HCT116 (cell line): Measurements from ENCODE around the gene AGAP1. TPM values are rescaled to one million over a fixed set of nuclear protein-coding genes. Genes with fewer than 3 reads are reported as not detected.

Experiments used
- ATAC-seq: fragments of 200-7000 bp; cut with Tn5 transposase; 2 replicates; pipeline ENCODE4 v1.9.1; 2020; ENCODE audit warnings: mild to moderate bottlenecking, moderate library complexity
- BruUV-seq: library from RNA; stranded (reverse); fragments of 400-500 nt; replicated peaks from 2 replicates; lab custom pipeline; 2021; lab: Mats Ljungman, UMichigan
- CTCF ChIA-PET: fragments of 300-600 bp; sonication (Branson Sonifier 250); formaldehyde crosslinking; loops from one replicate; lab custom pipeline; 2021; ENCODE audit warnings: antibody characterized with exemption; lab: Charles Lee
- POLR2A ChIA-PET: fragments of 300-600, 350-600 bp; sonication (Branson Sonifier 250); formaldehyde crosslinking; loops from one replicate; lab custom pipeline; 2021; ENCODE audit warnings: antibody characterized with exemption; lab: Charles Lee
- RAD21 ChIA-PET, 2 experiments: fragments of 300-600 bp; sonication (Branson Sonifier 250); formaldehyde crosslinking; loops; one replicate each; lab custom pipeline; 2023; ENCODE audit warnings: low total read pairs in 2 of 2; ENCODE audit not compliant: uncharacterized antibody in 2 of 2, unreplicated experiment in 2 of 2, low non-redundant PET in 1 of 2; lab: Charles Lee
- DNase-seq: peaks from one replicate; pipeline ENCODE4 v3.0.0-alpha.2; 2010; ENCODE audit warnings: low read depth, low spot score
- H2AFZ ChIP-seq: fragments of 200-600 bp; shearing (Covaris generic), sonication (generic); 2 replicates; pipeline ENCODE4 v1.6.1; 2017; ENCODE audit warnings: low read depth, mixed run types, mixed read lengths, antibody characterized with exemption, low read length; ENCODE audit not compliant: poor library complexity, severe bottlenecking
- H3K27ac ChIP-seq: 2 replicates; pipeline ENCODE4 v1.5.1; 2012; ENCODE audit warnings: low read depth, low read length
- H3K27me3 ChIP-seq: fragments of 200-600 bp; sonication (generic); 2 replicates; pipeline ENCODE4 v1.6.1; 2016; ENCODE audit warnings: mixed run types, low read length, mixed read lengths; ENCODE audit not compliant: insufficient read depth
- H3K36me3 ChIP-seq, 2 experiments: fragments of 200-500 bp in 1 of 2; fragments of 200-600 bp in 1 of 2; sonication (Bioruptor generic) in 1 of 2; sonication (generic) in 1 of 2; 2 replicates each; pipeline versions ENCODE4 v1.5.1 to v1.6.1; 2014 to 2016; ENCODE audit warnings: low read length in 2 of 2, inconsistent platforms in 1 of 2, mixed read lengths in 1 of 2, mixed run types in 1 of 2; ENCODE audit not compliant: insufficient read depth in 2 of 2, control insufficient read depth in 1 of 2
- H3K4me1 ChIP-seq, 2 experiments: fragments of 200-600 bp in 1 of 2; sonication (generic) in 1 of 2; 2 replicates each; pipeline versions ENCODE4 v1.5.1 to v1.6.1; 2012 to 2017; ENCODE audit warnings: low read length in 2 of 2, inconsistent platforms in 1 of 2, mild to moderate bottlenecking in 1 of 2, mixed read lengths in 1 of 2, mixed run types in 1 of 2, moderate library complexity in 1 of 2; ENCODE audit not compliant: insufficient read depth in 2 of 2, control insufficient read depth in 1 of 2
- H3K4me2 ChIP-seq: fragments of 200-600 bp; sonication (generic); 2 replicates; pipeline ENCODE4 v1.6.1; 2017; ENCODE audit warnings: mixed run types, low read length, mixed read lengths
- H3K4me3 ChIP-seq, 2 experiments: fragments of 200-600 bp in 1 of 2; sonication (generic) in 1 of 2; replicated peaks in 1 of 2; 2 replicates each; pipeline ENCODE4 v1.5.1; 2011 to 2016; ENCODE audit warnings: low read length in 2 of 2, control low read depth in 1 of 2, low read depth in 1 of 2, mild to moderate bottlenecking in 1 of 2, mixed read lengths in 1 of 2, mixed run types in 1 of 2
- H3K79me2 ChIP-seq: fragments of 200-600 bp; sonication (generic); 2 replicates; pipeline ENCODE4 v1.6.1; 2017; ENCODE audit warnings: mild to moderate bottlenecking, mixed run types, low read length, moderate library complexity, mixed read lengths; ENCODE audit not compliant: insufficient read depth
- H3K9ac ChIP-seq: fragments of 200-600 bp; sonication (generic); 2 replicates; pipeline ENCODE4 v1.6.1; 2016; ENCODE audit warnings: low read length, mixed read lengths
- H3K9me2 ChIP-seq: fragments of 200-600 bp; sonication (generic), shearing (Covaris generic); 2 replicates; pipeline ENCODE4 v1.6.1; 2017; ENCODE audit warnings: mixed run types, mild to moderate bottlenecking, moderate library complexity; ENCODE audit not compliant: insufficient read depth
- H3K9me3 ChIP-seq, 2 experiments: fragments of 200-500 bp in 1 of 2; fragments of 200-600 bp in 1 of 2; sonication (Bioruptor generic) in 1 of 2; sonication (generic) in 1 of 2; 2 replicates each; pipeline ENCODE4 v1.6.1; 2014 to 2017; ENCODE audit warnings: low read length in 2 of 2, mixed read lengths in 2 of 2, inconsistent platforms in 1 of 2, low read depth in 1 of 2, mild to moderate bottlenecking in 1 of 2, mixed run types in 1 of 2, moderate library complexity in 1 of 2; ENCODE audit not compliant: control insufficient read depth in 1 of 2, insufficient read depth in 1 of 2
- H4K20me1 ChIP-seq: fragments of 200-600 bp; sonication (generic), shearing (Covaris generic); 2 replicates; pipeline ENCODE4 v1.6.1; 2017; ENCODE audit warnings: mixed run types, mild to moderate bottlenecking, moderate library complexity; ENCODE audit not compliant: insufficient read depth
- ATF3 ChIP-seq: IDR thresholded peaks from 2 replicates; pipeline ENCODE4 v1.6.1; 2012
- CBX3 ChIP-seq: IDR thresholded peaks from 2 replicates; pipeline ENCODE4 v1.6.1; 2012; ENCODE audit warnings: low read depth
- CTCF ChIP-seq, 3 experiments: fragments of 200-600 bp in 1 of 3; sonication (generic) in 1 of 3; IDR thresholded peaks in 2 of 3; conservative IDR thresholded peaks in 1 of 3; 2 replicates each; pipeline ENCODE4 v1.5.1; 2012 to 2017; ENCODE audit warnings: low read depth in 2 of 3, low read length in 2 of 3, antibody characterized with exemption in 1 of 3, borderline replicate concordance in 1 of 3, control low read depth in 1 of 3, mild to moderate bottlenecking in 1 of 3, mixed read lengths in 1 of 3, mixed run types in 1 of 3, moderate library complexity in 1 of 3; ENCODE audit not compliant: insufficient read depth in 1 of 3
- EZH2 ChIP-seq: fragments of 200-600 bp; sonication (generic); IDR thresholded peaks from 2 replicates; pipeline ENCODE4 v1.6.1; 2017; ENCODE audit warnings: antibody characterized with exemption, mixed run types
- EZH2phosphoT487 ChIP-seq: fragments of 200-600 bp; IDR thresholded peaks from 2 replicates; pipeline ENCODE4 v1.6.1; 2018; ENCODE audit warnings: antibody characterized with exemption, borderline replicate concordance
- FOSL1 ChIP-seq: IDR thresholded peaks from 2 replicates; pipeline ENCODE4 v1.6.1; 2012; ENCODE audit warnings: low read depth
- JUND ChIP-seq: IDR thresholded peaks from 2 replicates; pipeline ENCODE4 v1.6.1; 2012
- POLR2AphosphoS5 ChIP-seq: IDR thresholded peaks from 2 replicates; pipeline ENCODE4 v1.6.1; 2011; ENCODE audit warnings: mild to moderate bottlenecking, low read depth, low read length, moderate library complexity
- SIN3A ChIP-seq: IDR thresholded peaks from 2 replicates; pipeline ENCODE4 v1.6.1; 2012; ENCODE audit warnings: low read depth
- SP1 ChIP-seq: IDR thresholded peaks from 2 replicates; pipeline ENCODE4 v1.6.1; 2012; ENCODE audit warnings: low read depth
- SRF ChIP-seq: IDR thresholded peaks from 2 replicates; pipeline ENCODE4 v1.6.1; 2012; ENCODE audit warnings: low read depth
- TCF7L2 ChIP-seq: IDR thresholded peaks from 2 replicates; pipeline ENCODE4 v1.7.0; 2011; ENCODE audit warnings: borderline replicate concordance, inconsistent platforms; ENCODE audit not compliant: insufficient read depth, insufficient read length; ENCODE audit errors: extremely low read depth
- YY1 ChIP-seq: IDR thresholded peaks from 2 replicates; pipeline ENCODE4 v1.6.1; 2011; ENCODE audit warnings: low read length, low read depth, moderate library complexity, mild to moderate bottlenecking; ENCODE audit not compliant: insufficient replicate concordance; ENCODE audit errors: extremely low read depth
- ZBTB33 ChIP-seq: IDR thresholded peaks from 2 replicates; pipeline ENCODE4 v1.6.1; 2011; ENCODE audit warnings: mild to moderate bottlenecking, low read length, moderate library complexity; ENCODE audit not compliant: insufficient replicate concordance; ENCODE audit errors: extremely low read depth
- intact Hi-C: fragments of 100-400 bp; cut with micrococcal nuclease; formaldehyde crosslinking; loops from 2 replicates; pipeline ENCODE4 v1.10.0; 2022
- total RNA-seq: library from RNA; stranded (reverse); gene quantifications from one replicate; pipeline ENCODE4 v1.2.1, GENCODE V29; 2021; ENCODE audit not compliant: unreplicated experiment
- TF ChIP-seq, protein P1 (sequence below): IDR thresholded peaks from 2 replicates; pipeline ENCODE4 v1.6.1; 2012
- TF ChIP-seq, protein P2 (sequence below): IDR thresholded peaks from 2 replicates; pipeline ENCODE4 v1.6.1; 2012; ENCODE audit warnings: low read depth

The AGAP1 gene
- total RNA-seq, 1 experiment from 2014 or later = 43.8 TPM

- Histone ChIP-seq H3K4me3 (no peak overlapping the region), H4K20me1 (no peaks in the 10 kb centered on the region), H3K27me3 (no peaks in the 10 kb centered on the region), H3K9me2 (no peaks in the 10 kb centered on the region), H3K27ac (no peak overlapping the region), H3K9ac (no peak overlapping the region), H2AFZ (no peak overlapping the region), H3K4me1 (peaks cover 0 to 2% of the 10 kb centered on the region in 2 experiments; a peak in 1 of 4 replicates), H3K4me2 (no peak overlapping the region), H3K36me3 (no peaks in the 10 kb centered on the region), H3K79me2 (no peaks in the 10 kb centered on the region), H3K9me3 (no peaks in the 10 kb centered on the region)
- BruUV-seq = no TSS peak
- no peak for TF ChIP-seq TCF7L2
- no peak for TF ChIP-seq EZH2
- TF ChIP-seq SIN3A = no peak
- TF ChIP-seq POLR2AphosphoS5 = no peak
- TF ChIP-seq YY1 = no peak
- no peak for TF ChIP-seq CTCF (IDR thresholded peaks at IDR 0.05 in 2 of 3, conservative IDR thresholded peaks at IDR 0.05 in 1 of 3; ENCODE audit: borderline replicate concordance in 1 of 3, insufficient read depth in 1 of 3, low read depth in 2 of 3, low read length in 2 of 3)
- TF ChIP-seq ZBTB33 = no peak
- TF ChIP-seq, protein P1, sequence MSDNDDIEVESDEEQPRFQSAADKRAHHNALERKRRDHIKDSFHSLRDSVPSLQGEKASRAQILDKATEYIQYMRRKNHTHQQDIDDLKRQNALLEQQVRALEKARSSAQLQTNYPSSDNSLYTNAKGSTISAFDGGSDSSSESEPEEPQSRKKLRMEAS = no peak
- TF ChIP-seq JUND = no peak
- no peak for TF ChIP-seq SP1
- no peak for TF ChIP-seq SRF
- TF ChIP-seq FOSL1 = no peak
- no peak for TF ChIP-seq CBX3
- TF ChIP-seq, protein P2, sequence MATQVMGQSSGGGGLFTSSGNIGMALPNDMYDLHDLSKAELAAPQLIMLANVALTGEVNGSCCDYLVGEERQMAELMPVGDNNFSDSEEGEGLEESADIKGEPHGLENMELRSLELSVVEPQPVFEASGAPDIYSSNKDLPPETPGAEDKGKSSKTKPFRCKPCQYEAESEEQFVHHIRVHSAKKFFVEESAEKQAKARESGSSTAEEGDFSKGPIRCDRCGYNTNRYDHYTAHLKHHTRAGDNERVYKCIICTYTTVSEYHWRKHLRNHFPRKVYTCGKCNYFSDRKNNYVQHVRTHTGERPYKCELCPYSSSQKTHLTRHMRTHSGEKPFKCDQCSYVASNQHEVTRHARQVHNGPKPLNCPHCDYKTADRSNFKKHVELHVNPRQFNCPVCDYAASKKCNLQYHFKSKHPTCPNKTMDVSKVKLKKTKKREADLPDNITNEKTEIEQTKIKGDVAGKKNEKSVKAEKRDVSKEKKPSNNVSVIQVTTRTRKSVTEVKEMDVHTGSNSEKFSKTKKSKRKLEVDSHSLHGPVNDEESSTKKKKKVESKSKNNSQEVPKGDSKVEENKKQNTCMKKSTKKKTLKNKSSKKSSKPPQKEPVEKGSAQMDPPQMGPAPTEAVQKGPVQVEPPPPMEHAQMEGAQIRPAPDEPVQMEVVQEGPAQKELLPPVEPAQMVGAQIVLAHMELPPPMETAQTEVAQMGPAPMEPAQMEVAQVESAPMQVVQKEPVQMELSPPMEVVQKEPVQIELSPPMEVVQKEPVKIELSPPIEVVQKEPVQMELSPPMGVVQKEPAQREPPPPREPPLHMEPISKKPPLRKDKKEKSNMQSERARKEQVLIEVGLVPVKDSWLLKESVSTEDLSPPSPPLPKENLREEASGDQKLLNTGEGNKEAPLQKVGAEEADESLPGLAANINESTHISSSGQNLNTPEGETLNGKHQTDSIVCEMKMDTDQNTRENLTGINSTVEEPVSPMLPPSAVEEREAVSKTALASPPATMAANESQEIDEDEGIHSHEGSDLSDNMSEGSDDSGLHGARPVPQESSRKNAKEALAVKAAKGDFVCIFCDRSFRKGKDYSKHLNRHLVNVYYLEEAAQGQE = no peak
- no peak for TF ChIP-seq EZH2phosphoT487
- TF ChIP-seq ATF3 = no peak
- DNase-seq (no peak), ATAC-seq (no peak)
- intact Hi-C loops = no loop called here
- ChIA-PET POLR2A (no interaction called here), RAD21 (no interaction called here), CTCF (no interaction called here)
Measured at GRCh38 chr2:235859651-235860050, 365.8 kb downstream of the AGAP1 start.
